ENCODE results near the gene YAF2. TPM values are rescaled to one million over a fixed set of nuclear protein-coding genes. Genes with fewer than 3 reads are reported as not detected.

The YAF2 gene
- total and polyA plus RNA-seq, 2 of the 13 experiments (the other 11 are each of a cell fraction or from before 2014, with no cell fraction given), result 8.4 to 11.7 TPM

GRCh38 chr12:42144408-42145196 is 93.4 kb downstream of the YAF2 start, which contains the start of gene GXYLT1 (continued):
- TF ChIP-seq, protein P1, sequence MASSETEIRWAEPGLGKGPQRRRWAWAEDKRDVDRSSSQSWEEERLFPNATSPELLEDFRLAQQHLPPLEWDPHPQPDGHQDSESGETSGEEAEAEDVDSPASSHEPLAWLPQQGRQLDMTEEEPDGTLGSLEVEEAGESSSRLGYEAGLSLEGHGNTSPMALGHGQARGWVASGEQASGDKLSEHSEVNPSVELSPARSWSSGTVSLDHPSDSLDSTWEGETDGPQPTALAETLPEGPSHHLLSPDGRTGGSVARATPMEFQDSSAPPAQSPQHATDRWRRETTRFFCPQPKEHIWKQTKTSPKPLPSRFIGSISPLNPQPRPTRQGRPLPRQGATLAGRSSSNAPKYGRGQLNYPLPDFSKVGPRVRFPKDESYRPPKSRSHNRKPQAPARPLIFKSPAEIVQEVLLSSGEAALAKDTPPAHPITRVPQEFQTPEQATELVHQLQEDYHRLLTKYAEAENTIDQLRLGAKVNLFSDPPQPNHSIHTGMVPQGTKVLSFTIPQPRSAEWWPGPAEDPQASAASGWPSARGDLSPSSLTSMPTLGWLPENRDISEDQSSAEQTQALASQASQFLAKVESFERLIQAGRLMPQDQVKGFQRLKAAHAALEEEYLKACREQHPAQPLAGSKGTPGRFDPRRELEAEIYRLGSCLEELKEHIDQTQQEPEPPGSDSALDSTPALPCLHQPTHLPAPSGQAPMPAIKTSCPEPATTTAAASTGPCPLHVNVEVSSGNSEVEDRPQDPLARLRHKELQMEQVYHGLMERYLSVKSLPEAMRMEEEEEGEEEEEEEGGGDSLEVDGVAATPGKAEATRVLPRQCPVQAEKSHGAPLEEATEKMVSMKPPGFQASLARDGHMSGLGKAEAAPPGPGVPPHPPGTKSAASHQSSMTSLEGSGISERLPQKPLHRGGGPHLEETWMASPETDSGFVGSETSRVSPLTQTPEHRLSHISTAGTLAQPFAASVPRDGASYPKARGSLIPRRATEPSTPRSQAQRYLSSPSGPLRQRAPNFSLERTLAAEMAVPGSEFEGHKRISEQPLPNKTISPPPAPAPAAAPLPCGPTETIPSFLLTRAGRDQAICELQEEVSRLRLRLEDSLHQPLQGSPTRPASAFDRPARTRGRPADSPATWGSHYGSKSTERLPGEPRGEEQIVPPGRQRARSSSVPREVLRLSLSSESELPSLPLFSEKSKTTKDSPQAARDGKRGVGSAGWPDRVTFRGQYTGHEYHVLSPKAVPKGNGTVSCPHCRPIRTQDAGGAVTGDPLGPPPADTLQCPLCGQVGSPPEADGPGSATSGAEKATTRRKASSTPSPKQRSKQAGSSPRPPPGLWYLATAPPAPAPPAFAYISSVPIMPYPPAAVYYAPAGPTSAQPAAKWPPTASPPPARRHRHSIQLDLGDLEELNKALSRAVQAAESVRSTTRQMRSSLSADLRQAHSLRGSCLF (CRISPR knock-in tag; IDR thresholded peaks at IDR 0.05; ENCODE audit: borderline replicate concordance), result no peak
- TF ChIP-seq RFXANK (CRISPR knock-in tag; IDR thresholded peaks at IDR 0.05) (peak; percentile 62; the same call in 1 of the 2 replicates), MYPOP (CRISPR knock-in tag; IDR thresholded peaks at IDR 0.05) (peak; percentile 100), FOXK2 (IDR thresholded peaks at IDR 0.05) (no peak), DMTF1 (CRISPR knock-in tag; IDR thresholded peaks at IDR 0.05) (no peak), ZNF138 (CRISPR knock-in tag; IDR thresholded peaks at IDR 0.05; ENCODE audit: low read depth) (no peak), SOX5 (CRISPR knock-in tag; IDR thresholded peaks at IDR 0.05; ENCODE audit: borderline replicate concordance) (peak; percentile 52; the same call in 1 of the 2 replicates), SIX4 (CRISPR knock-in tag; IDR thresholded peaks at IDR 0.05) (no peak; the same call in 1 of the 2 replicates), KDM5B (CRISPR knock-in tag; IDR thresholded peaks at IDR 0.05; ENCODE audit: borderline replicate concordance) (peak; percentile 92; the same call in 1 of the 2 replicates), SUZ12 (IDR thresholded peaks at IDR 0.05; ENCODE audit: low read depth, low read length) (no peak), ISL2 (CRISPR knock-in tag; IDR thresholded peaks at IDR 0.05) (peak; percentile 56; the same call in 1 of the 2 replicates), ZBTB43 (CRISPR knock-in tag; conservative IDR thresholded peaks at IDR 0.05) (0 out of 2 replicates have a peak, but pooled peaks have one; percentile 58), BHLHE40 (IDR thresholded peaks at IDR 0.05; ENCODE audit: low read length) (no peak), ZNF83 (CRISPR knock-in tag; IDR thresholded peaks at IDR 0.05; ENCODE audit: borderline replicate concordance) (no peak)
- TF ChIP-seq, protein P2, sequence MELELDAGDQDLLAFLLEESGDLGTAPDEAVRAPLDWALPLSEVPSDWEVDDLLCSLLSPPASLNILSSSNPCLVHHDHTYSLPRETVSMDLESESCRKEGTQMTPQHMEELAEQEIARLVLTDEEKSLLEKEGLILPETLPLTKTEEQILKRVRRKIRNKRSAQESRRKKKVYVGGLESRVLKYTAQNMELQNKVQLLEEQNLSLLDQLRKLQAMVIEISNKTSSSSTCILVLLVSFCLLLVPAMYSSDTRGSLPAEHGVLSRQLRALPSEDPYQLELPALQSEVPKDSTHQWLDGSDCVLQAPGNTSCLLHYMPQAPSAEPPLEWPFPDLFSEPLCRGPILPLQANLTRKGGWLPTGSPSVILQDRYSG (CRISPR knock-in tag; IDR thresholded peaks at IDR 0.05), result peak; percentile 87
- TF ChIP-seq, protein P3, sequence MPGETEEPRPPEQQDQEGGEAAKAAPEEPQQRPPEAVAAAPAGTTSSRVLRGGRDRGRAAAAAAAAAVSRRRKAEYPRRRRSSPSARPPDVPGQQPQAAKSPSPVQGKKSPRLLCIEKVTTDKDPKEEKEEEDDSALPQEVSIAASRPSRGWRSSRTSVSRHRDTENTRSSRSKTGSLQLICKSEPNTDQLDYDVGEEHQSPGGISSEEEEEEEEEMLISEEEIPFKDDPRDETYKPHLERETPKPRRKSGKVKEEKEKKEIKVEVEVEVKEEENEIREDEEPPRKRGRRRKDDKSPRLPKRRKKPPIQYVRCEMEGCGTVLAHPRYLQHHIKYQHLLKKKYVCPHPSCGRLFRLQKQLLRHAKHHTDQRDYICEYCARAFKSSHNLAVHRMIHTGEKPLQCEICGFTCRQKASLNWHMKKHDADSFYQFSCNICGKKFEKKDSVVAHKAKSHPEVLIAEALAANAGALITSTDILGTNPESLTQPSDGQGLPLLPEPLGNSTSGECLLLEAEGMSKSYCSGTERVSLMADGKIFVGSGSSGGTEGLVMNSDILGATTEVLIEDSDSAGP (CRISPR knock-in tag; IDR thresholded peaks at IDR 0.05; ENCODE audit: borderline replicate concordance), result peak; percentile 81

All from HepG2 (cell line).